ENCODE results near the gene ALDH1L1.
A peak's percentile ranks its signal among the peaks of the same experiment; 100 is the strongest.

ALDH1L1 gene

DNA sequence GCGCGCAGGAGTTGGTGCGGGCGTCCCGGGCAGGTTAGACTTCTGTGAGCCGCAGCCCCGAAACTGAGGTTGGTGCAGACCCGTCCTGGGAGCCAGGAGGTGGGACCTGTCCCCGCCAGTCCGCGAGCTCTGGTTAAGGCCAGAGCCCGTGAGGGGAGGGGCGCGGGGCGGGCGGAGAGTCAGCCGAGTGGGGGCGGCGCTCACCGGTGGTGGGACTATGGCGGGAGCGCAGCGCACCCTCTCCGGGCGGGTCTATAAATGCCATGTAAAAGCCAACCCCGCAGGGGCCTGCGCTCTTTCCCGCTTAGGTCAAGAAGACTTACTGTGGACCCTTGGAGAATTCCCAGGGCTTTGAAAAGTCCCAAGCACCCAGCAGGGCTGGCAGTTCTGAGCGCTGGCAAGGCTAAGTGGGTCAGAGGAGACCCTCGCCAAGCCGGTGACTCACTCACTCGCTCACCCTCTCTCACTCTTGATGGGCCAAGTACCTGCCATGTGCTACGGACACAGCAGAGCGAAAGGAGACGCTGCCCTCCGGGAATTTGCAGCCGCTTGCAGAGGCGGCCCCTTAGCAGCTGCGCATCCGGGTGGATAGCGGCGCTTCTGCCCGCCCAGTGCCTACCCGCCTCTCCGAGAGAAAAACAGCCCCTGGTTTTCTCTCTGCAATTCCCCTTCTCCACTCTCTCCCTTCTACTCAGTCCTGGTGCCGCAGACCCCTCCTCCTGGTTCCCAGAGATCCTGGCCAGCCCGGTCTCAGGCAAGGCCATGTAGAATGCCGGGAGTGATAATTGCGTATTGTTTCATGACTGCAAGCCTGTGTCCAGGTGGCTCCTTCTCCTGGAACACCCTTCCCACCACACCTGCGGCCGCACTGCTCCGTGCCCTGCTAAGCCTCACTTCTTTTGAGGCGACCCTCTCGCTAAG lies at the start of gene ALDH1L1:
Gene ALDH1L1, minus strand, starts transcription at position 110 of the 921 bp plus-strand sequence. CDS start 19,607 bp downstream, outside the sequence.
- no peak for DNase-seq (ENCODE audit: low spot score)

DNA sequence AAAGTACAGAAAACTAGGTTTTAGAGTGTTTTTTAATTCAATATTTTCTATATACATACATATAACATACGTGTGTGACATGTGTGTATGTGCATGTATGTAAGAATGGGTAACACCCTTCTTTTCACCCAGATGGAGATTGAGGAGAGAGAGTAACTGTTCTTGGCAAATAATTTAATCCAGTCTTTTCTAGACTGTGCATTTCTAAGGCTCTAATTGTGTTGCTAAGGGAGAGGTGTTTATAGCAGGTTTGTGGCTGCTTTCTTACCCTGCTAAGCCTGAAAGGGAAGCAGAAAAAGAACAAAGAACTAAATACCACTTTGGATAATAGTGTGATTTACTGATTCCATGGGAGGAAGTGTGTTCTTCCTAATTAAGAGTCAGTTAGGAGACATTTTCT lies 46.0 kb upstream of the ALDH1L1 start:
- no peak for DNase-seq (ENCODE audit: low spot score)

DNA sequence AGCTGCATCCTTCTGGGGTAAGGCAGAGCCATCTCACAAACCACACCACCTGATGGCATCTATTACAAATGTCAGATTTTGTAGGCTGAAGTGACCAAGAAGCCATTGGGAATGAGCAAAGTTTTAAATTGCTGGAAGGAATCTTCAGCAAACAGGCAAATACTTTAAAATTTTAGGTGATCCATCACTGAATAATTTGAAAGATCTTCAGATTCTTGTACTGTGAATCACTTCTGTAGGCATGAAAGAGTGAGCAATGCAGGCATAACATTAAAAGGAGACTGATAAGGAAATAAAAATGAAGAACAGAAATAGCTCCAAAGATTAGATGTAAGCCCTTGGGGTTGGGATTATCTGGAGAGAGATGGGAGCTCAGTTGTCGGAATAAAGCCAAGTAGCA lies 36.0 kb upstream of the ALDH1L1 start:
- DNase-seq (ENCODE audit: low spot score): no peak

DNA sequence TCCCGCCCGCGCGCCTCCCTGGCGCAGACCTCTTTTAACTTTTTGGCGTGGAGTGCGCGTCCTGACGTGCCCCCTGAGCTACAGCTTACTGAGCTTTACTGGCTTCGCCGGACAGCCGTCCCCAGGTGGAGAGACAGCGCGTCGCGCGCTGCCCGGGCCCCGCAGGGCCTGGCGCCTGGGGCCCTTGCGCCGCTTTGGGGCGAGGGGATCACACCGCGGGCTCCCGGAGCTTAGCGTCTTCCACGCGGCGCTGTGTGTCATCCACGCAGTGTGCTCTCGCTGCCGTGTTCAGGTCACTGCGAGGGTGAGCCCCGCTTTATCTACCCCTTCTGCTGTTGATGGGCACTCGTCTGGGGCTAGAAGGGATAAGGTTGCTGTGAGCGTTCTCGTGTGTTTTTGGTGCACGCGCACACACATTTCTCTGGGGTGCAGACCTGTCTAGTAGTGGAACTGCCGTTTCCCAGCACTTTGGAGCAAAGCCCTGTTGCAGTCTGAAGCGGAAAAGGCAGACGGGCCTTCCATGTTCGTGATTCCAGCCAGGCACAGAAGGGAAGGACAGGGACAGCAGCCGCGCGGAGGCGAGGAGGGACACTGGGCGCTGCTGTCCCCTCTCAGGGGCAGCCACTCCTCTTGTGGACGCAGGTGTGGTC lies 33.1 kb upstream of the ALDH1L1 start:
- DNase-seq (ENCODE audit: low spot score): no peak

DNA sequence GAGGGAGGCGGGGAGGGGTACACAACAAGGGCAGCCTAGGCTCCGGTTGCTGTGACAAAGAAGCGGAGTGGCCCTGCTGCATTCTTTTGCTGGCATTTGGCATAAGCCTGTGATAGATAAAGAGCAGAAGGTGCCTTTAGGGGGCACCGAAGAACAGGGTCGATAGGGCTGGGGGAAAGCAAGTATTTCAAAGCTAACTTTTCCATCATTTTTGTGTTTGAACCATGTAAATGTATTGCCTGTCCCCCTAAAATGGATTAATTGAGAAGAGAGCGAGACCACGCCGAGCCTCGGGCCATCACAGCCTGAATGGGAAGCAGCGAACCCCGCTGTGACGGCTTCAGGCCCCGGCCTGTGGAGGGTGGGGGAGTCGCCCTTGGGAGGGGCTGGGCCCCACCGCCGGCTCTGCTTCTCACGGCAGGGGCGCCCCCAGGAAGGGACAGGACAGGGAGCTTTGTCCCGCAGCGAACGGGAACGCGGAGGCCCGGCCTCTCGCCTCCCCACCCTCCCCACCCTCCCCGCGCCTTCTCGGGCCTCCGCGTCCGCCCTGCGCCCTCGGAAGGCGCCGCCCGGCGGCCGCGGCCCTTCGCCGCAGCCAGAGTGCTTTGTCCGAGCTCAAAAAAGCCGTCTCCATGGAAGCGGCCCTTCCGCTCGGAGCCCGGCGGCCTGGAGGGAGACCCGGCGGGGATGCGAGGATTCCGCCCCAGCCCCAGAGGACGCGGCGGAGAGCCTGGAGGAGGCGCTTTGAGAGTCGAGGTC lies 32.4 kb upstream of the ALDH1L1 start:
- DNase-seq (ENCODE audit: low spot score): no peak

DNA sequence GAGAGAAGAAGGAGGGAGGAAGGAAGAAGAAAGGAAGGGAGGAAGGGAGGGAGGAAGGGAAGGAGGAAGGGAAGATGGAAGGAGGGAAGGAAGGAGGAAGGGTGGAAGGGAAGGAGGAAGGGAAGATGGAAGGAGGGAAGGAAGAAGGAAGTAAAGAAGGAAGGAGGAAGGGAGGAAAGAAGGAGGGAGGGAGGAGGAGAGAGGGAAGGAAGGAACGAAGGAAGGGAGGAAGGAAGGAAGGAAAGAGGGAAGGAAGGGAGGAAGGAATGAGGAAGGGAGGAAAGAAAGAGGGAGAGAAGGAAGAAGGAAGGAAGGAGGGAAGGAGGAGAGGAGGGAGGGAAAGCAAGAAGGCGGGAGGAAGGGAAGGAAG lies 31.8 kb upstream of the ALDH1L1 start:
- DNase-seq (ENCODE audit: low spot score): no peak

DNA sequence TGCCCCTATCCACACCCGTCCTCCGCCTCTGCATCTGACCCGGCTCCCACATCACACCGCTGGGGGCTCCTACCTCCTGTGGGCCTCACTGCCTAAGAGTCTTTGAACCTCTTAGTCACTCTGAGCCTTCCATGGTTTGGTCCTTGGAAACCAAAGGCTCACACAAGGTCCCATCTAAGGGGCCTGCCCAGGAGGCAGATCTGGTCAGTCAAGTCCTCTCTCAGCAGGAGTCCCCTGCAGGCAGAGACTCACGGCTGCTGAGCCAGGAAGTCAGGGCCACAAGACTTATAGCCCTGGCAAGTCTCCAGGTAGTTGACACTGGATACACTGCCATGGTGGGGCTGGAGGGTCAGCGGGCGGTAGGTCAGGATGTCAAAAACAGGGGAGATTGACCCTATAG lies 31.2 kb upstream of the ALDH1L1 start:
- no peak for DNase-seq (ENCODE audit: low spot score)

DNA sequence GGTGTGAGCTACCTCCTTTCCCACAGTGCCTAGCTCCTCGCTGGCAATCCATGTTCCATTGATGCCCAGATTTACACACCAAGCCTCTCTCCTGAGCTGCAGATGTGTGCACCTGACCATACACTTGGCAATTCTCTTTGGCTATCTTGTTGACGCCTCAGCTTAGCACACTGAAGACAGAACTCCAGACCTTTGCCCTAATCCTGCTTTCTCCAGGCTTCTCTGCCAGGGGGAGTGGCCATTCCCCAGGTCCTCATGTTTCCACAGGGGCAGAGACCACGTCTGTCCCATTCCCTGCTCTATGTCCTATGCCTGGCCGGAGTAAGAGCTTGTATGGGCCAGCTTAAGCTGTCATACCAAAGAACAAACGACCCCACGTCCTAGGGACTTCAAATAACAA lies 30.2 kb upstream of the ALDH1L1 start:
- DNase-seq (ENCODE audit: low spot score): no peak

DNA sequence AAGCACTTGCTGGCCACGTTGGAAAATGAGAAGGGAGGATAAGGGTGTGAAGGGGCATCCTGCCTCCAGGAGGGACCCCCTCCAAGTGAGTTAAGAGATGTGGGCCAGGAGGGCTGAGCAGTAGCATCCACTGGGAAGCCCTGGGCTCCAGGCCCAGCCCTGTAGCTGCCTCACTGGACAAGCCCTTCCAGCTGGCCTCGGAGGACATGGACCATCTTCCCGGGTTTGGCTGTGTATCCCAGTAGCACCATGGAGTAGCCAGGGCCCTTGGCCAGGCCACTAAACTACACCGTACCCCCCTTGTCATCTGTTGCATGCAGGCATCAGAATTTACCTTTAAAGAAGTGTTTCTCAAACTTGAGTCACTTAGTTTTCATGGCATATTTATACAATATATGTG lies 29.4 kb upstream of the ALDH1L1 start:
- no peak for DNase-seq (ENCODE audit: low spot score)

DNA sequence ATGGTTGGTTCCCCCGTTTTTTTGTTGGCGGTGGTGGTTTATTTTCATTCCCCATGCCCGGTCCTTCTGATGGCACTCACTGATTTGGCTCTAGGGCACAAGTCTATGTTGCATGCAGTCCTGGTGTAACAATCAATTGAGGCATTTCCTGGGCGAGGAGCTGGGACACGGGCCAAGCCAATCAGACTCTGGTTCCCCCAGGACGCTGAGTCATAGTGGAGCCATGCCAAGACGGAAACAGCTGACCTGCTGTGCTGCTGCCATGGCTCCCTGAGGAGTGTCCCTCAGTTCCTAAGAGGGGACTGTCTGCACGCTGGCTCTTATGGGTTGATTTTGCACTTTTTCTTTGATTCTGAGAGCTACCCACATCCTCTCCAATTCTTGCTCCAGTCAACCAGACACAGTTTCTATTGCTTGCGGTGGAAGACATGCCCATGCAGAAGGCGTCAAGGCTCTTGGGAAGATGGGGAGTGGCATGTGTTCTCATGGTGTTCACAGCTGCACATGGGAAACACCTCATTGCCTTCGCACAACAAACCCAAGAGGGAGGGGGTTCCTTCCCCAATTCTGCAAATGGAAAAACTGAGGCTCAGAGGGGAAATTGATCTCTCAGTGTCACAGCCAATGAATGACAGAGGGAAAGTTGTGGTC lies 28.3 kb upstream of the ALDH1L1 start:
- DNase-seq (ENCODE audit: low spot score): no peak

DNA sequence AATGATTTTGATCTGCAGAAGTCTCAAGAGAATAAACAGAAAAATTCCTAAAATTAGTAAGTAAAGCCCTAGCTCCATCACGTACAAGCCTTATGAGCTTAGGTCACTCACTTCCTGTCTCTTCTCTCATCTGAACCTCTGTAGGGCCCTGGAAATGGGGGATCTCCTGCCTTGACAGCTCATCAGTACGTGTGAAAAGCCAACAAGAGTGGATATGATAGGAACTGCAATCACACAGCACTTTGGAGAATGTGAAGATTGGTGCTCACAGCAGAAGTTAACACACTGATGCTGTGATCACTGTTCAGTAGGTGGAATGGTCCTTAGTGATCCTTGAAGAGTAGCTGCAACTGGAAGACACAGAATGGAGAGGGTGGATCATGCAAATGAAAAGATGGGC lies 27.8 kb upstream of the ALDH1L1 start:
- DNase-seq (ENCODE audit: low spot score): no peak

DNA sequence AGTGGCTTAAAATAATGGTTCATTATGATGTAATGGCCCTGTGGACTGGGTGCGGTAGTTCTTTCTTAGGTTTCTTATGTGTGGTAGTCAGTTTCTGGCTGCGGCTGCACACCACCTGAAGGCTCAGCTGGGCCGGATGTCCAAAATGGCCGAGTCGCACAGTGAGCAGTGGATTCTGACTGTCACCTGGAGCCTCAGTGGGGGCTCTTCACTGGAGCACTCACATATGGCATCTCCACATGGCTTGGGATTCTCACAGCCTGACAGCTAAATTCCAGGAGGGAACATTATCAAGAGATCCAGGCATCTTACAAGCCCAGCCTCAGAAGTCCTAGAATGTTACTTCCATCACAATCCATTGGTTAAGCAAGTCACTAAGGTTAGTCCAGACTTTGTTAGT lies 26.8 kb upstream of the ALDH1L1 start:
- no peak for DNase-seq (ENCODE audit: low spot score)

DNA sequence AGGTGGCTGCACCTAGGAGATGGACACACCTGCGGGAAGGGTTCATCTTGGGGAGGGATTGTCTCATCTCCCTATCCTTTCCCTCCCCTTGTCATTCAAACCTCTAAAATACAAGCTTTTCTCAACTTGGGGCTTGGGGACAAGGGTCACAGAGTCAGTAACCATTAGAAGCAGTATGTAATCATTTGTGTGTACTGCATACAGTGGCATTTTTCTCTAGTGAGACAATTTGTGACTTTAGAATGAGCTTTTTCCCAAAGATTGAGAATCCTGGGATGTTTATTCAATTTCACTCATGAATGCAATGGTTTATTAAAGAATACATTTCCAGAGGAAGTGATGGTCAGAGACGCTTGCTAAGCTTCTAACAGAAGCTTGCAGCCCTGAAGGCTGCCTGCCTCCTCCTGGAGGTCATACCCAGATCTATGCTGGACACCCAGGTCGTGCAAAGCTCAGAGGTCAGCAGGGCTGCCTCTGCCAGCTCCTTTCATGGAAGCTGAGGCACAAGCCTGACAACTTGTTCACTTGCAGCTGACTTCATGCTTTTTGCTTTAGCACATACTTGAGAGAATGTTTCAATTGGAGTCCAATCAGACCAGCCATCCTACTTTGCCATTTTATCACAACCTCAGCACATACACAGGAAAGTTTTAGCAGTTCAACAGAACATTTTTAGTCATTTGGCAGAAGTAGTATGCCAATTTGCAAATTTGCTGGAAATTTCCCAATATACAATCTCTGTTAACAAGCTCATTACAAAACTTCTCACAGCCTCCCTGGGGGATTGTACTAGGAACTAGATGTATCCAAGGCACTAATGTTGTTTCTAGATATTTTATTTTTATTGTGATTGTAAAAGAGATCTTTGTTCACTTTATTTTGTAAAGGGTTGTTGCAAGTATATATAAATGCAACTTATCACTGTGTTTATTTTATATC lies 25.6 kb upstream of the ALDH1L1 start:
- DNase-seq (ENCODE audit: low spot score): no peak

DNA sequence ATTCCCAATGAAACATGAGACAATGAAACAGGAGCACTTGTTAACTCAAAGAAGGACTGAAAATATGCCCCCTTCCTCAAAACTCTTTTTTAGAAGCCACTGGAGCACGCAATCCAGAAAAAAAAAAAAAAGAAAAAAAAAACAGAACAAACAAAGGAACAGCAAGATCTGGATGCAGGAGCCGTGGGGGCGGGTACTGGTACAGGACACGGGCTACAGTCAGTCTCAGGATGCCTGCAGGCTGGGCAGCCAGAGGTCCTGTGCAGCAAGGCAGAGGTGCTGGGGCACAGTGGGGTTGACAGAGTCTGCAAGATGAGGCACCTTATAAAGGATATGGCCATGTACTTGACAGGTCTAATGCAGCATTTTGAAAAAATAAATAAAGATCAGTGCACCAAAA lies 22.3 kb upstream of the ALDH1L1 start:
- DNase-seq (ENCODE audit: low spot score): no peak

DNA sequence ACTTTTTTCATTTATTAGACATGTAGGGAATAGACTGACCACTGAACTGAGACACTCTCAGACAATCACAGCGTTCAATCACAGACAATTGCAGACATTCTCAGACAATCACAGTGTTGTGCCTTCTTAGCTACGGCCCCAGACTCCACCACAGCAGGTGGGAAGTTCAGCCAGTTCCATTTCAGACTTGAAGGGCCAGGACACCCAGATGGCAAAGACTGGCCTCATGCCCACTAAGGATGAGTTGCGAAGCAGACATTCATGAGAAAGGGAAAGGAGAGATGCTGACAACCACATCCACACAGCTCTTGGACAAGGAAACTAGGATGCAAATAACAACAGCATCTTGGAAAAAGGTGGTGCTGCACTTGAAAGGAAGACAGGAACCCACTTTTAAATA lies 21.9 kb upstream of the ALDH1L1 start:
- DNase-seq (ENCODE audit: low spot score): no peak

DNA sequence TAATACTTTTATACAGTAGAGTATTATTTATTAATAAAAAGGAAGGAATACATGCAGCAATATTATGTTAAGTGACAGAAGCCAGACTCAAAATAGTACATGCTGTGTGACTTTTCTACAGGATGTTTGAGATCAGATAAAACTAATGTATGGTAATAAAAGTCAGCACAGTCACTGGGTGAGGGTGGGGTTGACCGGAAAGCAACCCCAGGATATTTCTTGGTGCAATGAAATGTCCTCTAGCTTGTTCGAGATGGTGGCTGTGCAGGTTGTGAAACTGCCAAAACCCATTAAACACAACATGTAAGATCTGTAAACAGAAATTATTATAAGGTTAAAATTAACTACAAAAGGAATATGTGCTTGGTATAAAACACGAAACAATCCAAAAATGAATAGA lies 20.8 kb upstream of the ALDH1L1 start:
- no peak for DNase-seq (ENCODE audit: low spot score)

DNA sequence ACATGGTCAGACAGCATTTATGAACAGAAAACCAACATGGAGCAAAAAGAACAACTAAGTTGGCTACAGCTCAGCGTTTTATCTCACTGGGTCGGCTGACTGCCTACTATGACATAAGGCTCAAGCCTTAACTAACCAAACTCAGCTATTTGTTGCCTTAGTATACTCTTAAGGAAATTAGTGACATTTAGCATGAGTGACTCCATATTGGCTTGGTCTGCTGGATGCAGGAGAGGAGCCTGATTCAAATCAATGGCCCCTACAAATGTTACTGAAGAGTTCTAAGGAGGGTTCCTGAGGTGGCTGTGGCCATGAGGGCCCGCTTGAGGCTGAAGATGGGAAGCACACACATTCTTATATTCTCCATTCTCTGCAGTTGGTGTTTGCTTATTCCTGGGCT lies 20.1 kb upstream of the ALDH1L1 start:
- DNase-seq (ENCODE audit: low spot score): no peak

DNA sequence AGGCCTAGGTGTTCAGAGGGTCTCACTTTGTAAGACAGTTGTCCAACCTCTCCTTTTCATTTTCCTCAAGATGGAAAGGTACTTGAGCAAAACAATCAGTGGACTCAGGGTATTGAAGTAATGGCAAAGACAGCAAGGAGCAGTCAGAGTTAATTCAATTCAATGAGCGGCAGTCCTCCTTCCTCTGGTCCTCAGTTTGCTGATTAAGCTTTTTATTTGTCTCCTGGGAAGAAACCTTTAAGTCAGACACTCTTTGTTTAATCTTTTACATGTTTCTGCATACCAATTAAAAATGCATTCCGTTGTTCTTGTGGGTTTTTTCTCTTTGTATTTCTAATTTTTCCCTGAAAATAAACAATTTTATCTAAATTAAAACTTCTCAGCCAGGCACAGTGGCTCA lies 18.9 kb upstream of the ALDH1L1 start:
- no peak for DNase-seq (ENCODE audit: low spot score)

DNA sequence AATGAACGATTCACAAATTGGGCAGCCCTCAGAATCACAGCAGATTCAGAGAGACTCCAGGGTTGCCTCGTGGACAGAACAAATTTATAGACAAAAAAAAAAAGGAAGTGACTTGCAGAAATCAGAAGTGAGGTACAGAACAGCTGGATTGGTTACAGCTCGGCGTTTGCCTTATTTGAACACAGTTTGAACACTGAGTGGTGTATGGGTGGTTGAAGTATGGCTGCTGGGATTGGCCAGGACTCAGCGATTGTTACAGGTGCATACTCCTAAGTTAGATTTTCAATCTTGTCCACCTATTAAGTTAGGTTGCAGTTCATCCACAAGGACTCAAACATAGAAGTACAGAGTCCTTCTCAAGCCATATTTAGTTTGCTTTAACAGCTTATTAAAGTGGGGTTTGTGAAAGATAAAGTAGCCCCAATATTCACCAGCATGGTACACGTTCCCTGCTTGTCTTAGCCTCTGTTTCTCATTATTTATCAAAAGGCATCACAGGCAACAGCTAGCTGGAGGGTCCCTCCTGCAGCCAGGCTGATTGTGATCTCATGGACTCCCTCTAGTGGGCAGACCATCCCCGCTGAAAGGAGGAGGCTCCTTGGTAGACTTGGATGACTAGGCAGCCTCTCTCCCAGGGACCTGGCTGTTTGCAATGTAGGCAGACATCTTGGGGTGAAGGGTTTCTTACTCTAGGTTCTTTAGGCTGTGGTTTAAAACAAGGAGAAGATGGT lies 17.6 kb upstream of the ALDH1L1 start:
- peak; percentile 17 for DNase-seq (ENCODE audit: low spot score)

DNA sequence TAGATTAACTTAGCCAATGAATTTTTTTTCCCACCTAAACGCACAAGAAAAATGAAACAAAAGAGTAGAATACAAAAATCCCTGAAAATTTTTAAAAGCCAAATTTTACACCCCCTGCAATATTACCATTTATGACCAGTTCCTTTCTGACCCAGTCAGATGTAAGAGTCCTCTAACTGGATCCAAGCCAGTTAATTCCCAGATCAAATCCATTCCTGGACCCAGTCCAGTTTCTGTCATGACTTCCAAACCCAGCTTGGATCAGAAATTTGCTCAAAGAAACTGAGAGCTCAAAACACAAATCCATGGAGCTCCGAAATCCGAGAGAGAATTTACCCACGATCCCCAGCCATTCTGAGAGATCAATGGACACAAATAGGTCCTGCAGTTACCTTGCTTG lies 17.0 kb upstream of the ALDH1L1 start:
- no peak for DNase-seq (ENCODE audit: low spot score)

All from CD4-positive, alpha-beta T cell treated with Interleukin-6 at 100 ng/mL for 8 hours (primary cell).